HG03025 (cell line): ENCODE results near the gene SLX4.
"Not testable (repeated sequence)": the region's sequence is repeated elsewhere in the genome, so short reads cannot be mapped to it uniquely, and the experiment has no call there.

ENCODE experiments used
- ATAC-seq: cut with Tn5 transposase; IDR thresholded peaks from one replicate; pipeline ENCODE4 v1.9.1; 2021; ENCODE audit warnings: mild to moderate bottlenecking, moderate library complexity; ENCODE audit not compliant: unreplicated experiment, low FRiP score

SLX4 gene, protein sequence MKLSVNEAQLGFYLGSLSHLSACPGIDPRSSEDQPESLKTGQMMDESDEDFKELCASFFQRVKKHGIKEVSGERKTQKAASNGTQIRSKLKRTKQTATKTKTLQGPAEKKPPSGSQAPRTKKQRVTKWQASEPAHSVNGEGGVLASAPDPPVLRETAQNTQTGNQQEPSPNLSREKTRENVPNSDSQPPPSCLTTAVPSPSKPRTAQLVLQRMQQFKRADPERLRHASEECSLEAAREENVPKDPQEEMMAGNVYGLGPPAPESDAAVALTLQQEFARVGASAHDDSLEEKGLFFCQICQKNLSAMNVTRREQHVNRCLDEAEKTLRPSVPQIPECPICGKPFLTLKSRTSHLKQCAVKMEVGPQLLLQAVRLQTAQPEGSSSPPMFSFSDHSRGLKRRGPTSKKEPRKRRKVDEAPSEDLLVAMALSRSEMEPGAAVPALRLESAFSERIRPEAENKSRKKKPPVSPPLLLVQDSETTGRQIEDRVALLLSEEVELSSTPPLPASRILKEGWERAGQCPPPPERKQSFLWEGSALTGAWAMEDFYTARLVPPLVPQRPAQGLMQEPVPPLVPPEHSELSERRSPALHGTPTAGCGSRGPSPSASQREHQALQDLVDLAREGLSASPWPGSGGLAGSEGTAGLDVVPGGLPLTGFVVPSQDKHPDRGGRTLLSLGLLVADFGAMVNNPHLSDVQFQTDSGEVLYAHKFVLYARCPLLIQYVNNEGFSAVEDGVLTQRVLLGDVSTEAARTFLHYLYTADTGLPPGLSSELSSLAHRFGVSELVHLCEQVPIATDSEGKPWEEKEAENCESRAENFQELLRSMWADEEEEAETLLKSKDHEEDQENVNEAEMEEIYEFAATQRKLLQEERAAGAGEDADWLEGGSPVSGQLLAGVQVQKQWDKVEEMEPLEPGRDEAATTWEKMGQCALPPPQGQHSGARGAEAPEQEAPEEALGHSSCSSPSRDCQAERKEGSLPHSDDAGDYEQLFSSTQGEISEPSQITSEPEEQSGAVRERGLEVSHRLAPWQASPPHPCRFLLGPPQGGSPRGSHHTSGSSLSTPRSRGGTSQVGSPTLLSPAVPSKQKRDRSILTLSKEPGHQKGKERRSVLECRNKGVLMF (N-terminal part only)

DNA sequence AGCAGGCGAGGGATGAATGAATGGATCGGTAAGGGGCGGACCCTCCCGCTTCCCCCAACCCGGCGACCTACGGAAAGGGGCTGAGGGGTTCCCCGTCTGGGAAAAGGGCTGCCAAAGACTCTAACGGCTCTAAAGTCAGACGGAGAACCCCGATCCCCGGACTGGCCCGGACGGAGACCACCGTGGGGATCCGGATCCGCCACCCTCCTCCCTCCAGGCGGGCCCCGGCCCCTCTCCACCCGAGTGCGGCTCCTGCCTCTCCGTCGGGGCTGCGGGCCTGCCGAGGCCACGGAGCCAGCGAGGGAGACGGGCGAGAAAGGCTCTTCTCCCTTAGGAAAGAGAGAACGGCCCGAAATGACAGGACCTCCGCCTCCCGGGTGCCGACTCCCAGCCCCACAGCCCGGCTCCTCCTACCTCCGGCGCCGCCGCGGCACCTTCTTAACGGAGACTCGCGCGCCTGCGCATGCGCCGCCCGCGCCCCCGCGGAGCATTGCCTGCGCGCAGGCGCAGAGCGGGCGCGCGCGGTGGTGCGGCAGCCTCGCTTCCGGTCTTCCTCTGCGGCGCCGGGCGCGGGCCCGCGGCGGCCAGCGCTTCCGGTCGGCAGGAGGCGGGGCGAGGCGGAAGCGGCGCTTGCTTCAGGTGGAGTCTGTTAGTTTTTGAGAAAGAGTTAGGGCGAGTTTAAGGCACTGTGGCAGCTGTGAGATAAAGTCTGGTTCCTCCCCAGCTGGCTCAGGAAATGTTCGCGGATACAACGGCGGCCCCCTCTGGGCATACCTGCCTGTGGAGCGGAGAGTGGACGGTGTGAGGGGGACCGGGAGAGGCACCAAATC lies at the start of gene SLX4:
Gene SLX4, minus strand, starts transcription at position 461 of the 830 bp plus-strand sequence. CDS start 2,642 bp downstream, outside the sequence.
- ATAC-seq, result peak; percentile 86

GRCh38 chr16:3659251-3659650 lies 47.8 kb upstream of the SLX4 start:
- ATAC-seq, result no peak

GRCh38 chr16:3656491-3657468 lies 45.4 kb upstream of the SLX4 start:
- ATAC-seq, result no peak

GRCh38 chr16:3656160-3656490 lies 44.7 kb upstream of the SLX4 start:
- not testable (repeated sequence) for ATAC-seq

GRCh38 chr16:3655396-3656159 lies 44.2 kb upstream of the SLX4 start:
- no peak for ATAC-seq

DNA sequence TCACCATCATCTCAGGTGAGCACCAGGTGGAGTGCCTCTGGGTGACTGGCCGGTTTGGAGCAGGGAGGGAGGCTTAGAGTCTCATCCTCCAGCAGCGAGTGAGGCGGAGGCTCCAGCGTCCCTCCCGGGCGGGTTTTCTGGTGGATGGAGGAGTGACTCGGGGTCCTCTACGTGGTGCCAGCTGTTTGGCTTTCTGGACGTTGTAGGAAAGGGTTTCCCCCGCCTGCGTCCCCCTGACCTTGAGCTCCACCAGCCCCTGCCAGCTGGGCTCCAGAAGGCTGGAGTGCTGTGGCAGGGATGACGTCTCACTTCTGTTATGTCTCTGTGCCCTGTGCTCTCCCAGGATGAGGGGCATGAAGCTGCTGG lies 43.6 kb upstream of the SLX4 start:
- ATAC-seq, result no peak

DNA sequence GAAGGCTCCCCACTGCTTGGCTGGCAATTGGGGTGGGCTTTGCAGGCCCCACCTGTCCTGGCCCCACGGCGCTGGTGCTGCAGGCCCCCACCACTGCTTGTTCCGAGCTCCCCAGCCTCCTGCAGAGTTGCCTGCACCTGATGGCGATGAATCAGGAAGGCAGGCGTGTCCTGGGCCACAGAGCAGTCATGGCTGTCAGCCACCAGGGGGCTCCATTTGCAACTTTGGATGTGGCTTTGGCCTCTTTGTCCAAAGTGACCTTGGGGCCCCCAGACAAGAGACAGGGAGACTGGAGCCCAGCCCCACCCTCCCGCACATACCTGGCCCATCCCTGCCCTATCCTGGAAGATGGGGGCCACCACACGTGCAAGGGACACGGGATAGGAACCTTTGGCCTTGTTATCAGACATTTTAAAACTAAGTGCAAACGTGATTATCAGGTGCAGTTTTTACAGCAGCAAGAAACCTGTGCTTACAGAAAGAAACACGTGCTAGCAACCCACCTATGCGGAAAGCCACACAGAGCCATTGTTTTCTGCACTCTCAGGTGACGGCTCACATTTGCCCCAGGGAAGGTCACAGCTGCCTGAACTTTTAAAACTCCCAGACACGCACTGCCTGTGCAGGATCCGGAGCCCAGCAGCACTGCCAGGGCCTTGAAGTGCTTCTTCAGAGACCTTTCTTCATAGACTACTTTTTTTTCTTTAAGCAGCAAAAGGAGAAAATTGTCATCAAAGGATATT lies 43.0 kb upstream of the SLX4 start, which contains the start of gene DNASE1:
Gene DNASE1, plus strand, starts transcription at position 443 of the 743 bp plus-strand sequence. CDS start 683 bp downstream, outside the sequence.
- no peak for ATAC-seq

DNA sequence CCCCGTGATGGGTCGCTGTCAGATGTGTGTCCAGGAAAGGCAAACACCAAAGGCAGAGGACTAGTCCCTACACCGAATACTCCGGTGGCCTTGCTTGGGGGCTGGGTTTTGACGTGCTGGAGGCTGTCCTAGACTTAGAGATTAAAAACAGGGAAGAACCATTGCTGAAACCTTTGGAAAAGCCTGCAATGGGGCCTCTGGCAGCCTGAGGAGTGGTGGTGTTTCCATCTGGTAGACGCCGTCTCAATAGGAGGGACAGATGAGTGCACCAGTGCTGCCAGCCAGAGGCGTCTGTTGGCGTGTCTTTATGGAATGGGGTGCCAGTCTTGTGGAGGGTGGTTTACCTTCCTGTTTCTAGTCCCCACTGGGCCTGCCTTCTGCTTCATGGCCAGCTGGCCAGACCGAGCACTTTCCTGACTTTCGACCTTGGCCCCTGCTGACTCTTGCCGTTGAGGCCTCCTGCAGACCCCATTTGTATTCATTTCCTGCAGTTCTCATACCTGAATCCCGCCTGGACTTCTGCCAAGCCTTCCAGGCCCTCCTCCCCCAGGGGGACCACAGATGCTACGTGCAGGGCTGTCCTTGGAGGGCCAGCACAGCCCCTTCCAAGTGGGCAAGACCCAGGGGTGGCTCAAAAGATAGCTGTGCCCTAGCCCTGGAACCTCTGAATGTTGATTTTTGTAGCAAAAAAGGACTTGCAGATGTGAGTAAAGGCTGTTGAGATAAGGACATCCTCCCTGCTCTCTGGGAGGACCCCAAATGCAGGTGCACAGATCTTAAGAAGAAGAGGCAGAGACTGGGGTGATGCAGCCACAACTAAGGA lies 41.2 kb upstream of the SLX4 start:
- no peak for ATAC-seq

GRCh38 chr16:3651461-3652372 lies 40.3 kb upstream of the SLX4 start:
- ATAC-seq, result no peak

GRCh38 chr16:3650631-3651265 lies 39.3 kb upstream of the SLX4 start:
- ATAC-seq, result no peak

GRCh38 chr16:3646348-3646920 lies 35.0 kb upstream of the SLX4 start:
- no peak for ATAC-seq

- ATAC-seq, result no peak
Measured at GRCh38 chr16:3645504-3646347, 34.3 kb upstream of the SLX4 start.

DNA sequence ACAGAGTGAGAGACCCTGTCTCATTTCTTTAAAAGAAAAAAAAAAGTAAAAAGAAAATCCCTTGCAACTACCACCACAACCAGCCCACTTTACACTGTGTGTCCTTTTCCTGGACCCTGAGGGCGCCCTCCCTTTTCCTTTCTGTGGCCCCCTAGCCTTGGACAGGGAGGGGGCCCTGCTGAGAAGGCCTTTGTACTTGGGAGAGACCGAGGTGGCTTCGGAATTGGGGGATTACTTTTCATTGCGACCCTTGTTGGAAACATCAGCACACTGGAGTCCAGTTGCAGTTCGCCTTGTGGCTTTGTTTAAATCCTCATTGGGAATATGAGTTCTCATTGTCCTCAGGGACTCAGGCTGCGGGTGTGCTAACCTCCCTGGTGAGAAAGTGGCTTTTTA lies 33.7 kb upstream of the SLX4 start:
- ATAC-seq, result no peak

DNA sequence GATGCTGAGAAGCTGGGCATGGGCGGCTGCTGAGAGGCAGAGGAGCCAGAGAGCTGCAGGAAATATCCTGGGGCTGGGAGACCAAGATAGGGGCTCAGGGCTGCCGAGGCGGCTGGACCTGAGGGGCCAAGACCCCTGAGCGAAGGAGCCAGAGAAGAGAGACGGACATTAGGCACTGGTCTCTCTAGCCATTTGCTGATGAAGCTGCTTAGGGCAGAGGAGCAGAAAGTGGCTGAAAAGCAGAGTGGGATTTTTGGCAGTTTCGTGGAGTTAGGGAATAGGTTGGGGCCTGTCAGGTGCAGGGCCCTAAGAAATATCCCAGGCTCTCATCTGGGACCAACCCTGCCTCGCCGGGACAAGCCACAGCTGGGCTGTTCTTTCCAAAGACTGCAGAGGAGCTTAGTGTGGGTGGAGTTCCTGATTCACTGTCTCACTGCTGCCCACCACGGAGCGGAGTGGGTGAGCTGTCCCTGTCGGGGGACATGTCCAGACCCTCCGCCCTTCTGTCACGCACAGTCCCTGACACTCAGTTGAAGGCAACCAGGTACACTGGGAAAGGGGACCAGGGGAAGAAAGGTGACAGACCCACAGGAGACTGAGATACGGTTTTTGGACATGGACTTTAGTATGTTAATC lies 31.8 kb upstream of the SLX4 start:
- ATAC-seq, result no peak
